Right forelimb (tissue), 1 donor: ENCODE results near the gene DSCAML1.
"Not testable (repeated sequence)": the region's sequence is repeated elsewhere in the genome, so short reads cannot be mapped to it uniquely, and the experiment has no call there.

Source experiments
- DNase-seq: peaks from one replicate; pipeline ENCODE4 v3.0.0-alpha.2; 2018

DSCAML1 gene

DNA sequence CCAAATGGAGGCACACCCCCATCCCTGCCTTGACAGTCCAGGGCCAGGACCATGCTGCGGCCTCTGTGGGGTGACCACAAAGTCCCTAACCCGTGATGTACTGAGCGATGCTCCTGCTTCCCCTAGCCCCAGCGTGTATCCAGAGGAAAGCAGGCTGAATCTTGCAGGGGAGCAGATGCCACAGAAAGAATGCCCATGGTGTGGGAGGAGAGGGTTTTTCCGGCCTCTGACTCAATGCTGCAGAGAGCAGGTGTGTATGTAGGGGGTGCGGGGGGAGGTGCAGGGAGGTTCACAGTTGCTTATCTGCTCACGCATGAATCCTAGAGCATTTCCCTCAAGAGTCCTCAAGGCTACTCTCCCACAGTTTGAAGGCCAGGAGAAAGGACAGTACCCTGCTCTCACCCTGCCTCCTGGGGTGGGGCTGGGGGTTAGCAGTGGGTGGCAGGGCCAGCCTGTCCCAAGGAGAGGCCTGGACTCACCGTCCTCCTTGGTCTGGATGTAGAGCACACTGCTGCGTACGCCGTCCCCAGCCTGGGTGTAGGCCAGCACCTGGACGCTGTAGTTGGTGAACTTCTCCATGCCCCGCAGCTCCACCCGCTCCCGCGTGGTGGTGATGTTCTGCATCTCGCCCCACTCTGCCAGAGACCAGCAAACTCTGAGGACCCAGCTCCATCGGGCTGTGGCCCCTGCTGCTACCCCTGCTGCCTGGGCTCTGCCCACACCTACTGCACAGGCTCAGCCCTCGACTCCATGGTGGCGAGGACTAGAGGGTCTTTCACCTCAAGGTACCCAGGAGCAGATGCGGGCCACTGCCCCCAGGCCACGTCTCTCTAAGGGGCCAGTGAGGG lies 338.5 kb downstream of the DSCAML1 start:
- no peak for DNase-seq

- DNase-seq = no peak
Measured at GRCh38 chr11:117457835-117458234, 339.2 kb downstream of the DSCAML1 start.

DNA sequence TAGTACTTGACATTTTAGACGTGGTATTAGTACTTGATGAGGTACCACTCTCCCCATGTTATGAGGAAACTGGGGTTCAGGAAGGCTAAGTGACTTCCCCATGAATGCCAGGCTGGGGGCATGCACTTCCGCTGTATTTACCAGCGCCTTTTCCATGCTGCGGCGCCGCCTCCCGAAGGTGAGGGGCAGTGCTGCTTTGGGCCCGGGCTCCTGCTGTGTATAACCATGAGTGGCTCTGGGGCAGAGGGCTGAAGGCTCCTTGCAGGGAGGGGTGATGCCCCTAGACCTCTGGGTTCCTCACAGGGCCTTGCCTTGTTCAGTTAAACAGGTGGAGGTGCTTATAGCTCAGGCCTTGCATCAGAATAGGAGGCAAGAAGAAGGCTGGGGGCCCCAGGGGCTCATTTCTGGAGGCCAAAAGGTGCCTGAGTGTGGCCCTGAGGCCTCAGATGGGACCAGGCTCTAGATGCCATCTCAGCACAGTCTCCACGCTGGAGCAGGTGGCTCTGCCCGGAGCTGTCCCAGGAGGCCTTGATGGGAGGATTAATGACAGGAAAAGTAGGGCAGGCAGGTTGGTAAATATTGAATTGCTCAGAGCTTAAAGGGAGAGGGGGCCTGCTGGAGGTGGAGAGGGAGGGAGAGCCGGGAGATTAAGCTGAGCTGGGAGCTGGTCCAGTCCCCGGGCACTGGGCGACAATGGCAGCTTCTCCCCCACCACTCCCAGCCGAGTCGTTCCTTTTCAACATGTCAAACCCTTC lies 339.8 kb downstream of the DSCAML1 start:
- DNase-seq = no peak

GRCh38 chr11:117456721-117457029 lies 340.3 kb downstream of the DSCAML1 start:
- not testable (repeated sequence) for DNase-seq

- no peak for DNase-seq
Measured at GRCh38 chr11:117456027-117456720, 340.8 kb downstream of the DSCAML1 start.

- no peak for DNase-seq
Measured at GRCh38 chr11:117454564-117454917, 342.5 kb downstream of the DSCAML1 start.

GRCh38 chr11:117453886-117454563 lies 343.0 kb downstream of the DSCAML1 start:
- DNase-seq = no peak

GRCh38 chr11:117449111-117449693 lies 347.8 kb downstream of the DSCAML1 start:
- no peak for DNase-seq

DNA sequence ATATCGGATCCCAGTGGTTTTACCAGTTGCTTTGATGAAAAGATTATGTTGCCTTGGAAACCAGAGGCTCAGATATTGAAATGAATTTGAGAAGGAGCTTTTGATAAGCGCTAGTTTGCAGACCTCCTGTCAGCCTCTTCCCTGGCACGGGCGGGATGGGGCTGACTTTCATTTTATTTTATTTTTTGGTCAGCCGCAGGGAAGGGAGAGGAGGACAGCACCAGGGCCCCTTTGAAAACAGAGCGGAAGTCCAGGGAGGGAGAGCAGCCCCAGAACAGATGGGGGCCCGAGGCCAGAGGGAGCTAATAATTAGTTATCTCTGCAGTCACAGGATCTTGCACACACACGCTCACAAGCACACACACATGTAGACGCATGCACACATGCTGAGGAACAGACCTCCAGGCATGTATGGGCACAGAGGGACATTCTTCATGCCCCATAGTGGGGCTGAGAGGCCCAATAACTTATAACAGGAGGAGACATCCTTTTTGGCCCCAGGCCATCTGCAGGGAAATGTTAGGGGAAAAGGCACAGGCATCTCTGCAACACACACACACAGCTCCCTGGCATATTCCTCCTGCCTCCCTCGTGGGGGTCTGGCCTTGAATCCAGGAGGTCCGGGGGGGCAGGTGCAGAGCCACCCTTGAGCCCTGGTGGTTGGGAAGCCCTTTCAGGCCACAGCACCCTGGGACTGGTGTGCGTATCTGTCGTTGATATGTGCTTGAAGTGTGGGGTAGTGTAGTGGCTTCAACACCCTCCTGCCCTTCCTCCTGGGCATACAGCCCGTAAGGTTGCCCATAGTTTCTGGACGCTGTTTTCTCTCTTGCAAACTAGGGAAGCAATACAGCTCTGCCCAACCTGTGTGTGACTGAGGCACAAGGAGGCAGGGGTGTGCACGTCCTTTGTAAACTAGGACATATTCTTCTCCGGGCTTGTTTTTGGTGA lies 352.0 kb downstream of the DSCAML1 start:
- no peak for DNase-seq

- no peak for DNase-seq
Measured at GRCh38 chr11:117444256-117444655, 352.8 kb downstream of the DSCAML1 start.

DNA sequence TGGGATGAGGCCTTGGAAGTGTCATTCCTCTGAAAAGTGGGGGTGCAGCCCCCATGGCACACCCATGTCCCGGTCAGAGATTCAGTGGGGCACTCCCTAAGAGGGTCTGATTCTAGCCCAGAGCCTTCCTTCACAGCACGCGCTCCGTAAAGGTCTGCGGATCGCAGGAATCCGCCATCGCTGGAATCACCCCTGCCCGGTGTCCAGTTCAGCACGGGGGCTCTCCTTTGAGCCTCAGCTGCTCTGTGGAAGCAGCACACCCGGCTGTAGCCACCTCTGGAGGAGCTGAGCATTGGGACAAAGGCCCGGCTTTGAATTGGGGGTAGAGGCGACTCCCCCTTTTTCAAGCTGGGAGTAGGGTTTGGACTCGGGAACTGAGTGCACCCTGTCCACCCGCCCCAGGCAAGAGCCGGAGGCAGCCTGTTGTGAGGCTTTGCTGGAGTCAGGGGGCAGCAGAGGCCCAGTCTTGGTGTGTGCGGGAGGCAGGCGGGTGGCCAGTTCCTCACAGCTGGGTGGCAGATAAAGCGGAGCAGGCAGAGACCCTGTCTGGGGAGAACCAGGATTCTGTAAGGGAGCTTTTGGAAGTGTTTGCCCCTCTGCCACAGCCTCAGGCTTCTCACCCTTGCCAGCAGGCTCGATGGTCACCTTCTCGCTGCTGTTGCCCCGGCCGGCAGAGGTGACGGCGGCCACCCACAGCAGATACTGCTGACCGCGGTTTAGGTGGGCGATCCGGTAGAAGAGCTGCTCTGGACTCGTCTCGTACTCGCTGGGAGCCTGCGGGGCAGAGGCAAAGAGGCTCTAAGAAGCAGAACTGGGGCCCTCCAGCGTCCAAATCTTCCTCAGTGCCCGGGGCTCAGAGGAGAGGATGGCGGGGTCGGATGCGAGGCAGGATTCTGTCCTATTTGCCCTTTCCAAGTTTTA lies 353.5 kb downstream of the DSCAML1 start:
- DNase-seq = peak; percentile 84

DNA sequence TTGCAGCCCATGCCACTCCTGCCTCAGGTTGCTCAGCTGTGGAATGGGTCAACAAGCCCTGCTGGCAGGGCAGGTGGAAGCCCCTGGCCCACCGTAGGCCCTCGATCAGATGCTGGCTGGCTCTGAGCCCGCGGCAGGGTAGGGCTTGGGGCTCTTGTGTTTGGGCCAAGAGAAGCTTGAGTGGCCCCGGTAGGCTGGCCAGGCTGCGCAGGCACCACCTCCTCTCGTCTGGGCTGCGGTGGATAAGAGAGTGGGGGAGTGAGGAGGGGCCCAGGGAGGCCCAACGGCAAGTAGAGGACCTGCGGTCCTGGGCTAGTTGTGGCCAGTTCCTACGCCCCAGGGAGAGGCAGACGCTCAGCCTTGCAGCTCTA lies 354.2 kb downstream of the DSCAML1 start:
- no peak for DNase-seq

- no peak for DNase-seq
Measured at GRCh38 chr11:117442049-117442868, 354.8 kb downstream of the DSCAML1 start.

GRCh38 chr11:117441146-117441975 lies 355.7 kb downstream of the DSCAML1 start:
- DNase-seq = no peak

GRCh38 chr11:117440258-117440657 lies 356.8 kb downstream of the DSCAML1 start:
- DNase-seq = no peak

DNA sequence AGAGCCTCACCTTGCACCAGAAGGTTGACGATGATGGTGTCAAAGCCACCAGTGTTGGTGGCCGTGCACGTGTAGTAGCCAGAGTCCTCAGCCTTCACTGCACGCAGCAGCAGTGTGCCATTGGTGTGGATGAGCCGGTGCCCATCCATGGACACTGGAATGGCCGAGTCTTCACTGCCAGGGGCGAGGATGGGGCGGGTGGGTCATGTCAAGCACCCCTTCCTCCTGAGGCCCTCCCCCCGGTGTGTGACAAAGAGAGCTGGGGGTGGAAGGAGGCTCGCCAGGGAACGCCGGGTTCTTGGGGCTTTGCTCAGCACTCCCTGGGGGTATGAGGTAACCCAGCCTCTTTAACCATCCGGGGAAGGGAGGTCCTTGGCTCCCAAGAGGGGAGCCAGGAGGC lies 357.8 kb downstream of the DSCAML1 start:
- no peak for DNase-seq

- no peak for DNase-seq
Measured at GRCh38 chr11:117438371-117439000, 358.5 kb downstream of the DSCAML1 start.

DNA sequence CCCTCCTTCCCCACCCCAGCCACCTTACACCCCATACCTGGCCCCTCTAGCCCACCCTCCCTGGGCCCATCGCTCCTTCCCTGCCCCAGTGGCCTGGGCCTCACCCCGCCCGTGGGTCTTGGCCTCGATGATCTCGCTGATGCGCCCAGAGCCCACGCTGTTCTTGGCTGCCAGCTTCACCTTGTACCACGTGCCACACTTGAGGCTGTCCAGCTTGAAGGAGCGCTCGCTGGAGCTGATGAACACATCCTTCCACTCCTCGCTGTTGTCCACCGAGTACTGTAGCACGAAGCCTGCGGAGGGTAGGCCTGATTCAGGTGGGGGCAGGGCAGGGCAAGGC lies 359.3 kb downstream of the DSCAML1 start:
- no peak for DNase-seq
